IPS-NIHi11 (cell line): ENCODE results near the gene ADAMTS13.
A peak's percentile ranks its signal among the peaks of the same experiment; 100 is the strongest.
"Not testable (repeated sequence)": the region's sequence is repeated elsewhere in the genome, so short reads cannot be mapped to it uniquely, and the experiment has no call there.

Source experiments
- DNase-seq: peaks from one replicate; pipeline ENCODE4 v3.0.0; 2012; ENCODE audit warnings: mixed read lengths, low spot score

ADAMTS13 gene

DNA sequence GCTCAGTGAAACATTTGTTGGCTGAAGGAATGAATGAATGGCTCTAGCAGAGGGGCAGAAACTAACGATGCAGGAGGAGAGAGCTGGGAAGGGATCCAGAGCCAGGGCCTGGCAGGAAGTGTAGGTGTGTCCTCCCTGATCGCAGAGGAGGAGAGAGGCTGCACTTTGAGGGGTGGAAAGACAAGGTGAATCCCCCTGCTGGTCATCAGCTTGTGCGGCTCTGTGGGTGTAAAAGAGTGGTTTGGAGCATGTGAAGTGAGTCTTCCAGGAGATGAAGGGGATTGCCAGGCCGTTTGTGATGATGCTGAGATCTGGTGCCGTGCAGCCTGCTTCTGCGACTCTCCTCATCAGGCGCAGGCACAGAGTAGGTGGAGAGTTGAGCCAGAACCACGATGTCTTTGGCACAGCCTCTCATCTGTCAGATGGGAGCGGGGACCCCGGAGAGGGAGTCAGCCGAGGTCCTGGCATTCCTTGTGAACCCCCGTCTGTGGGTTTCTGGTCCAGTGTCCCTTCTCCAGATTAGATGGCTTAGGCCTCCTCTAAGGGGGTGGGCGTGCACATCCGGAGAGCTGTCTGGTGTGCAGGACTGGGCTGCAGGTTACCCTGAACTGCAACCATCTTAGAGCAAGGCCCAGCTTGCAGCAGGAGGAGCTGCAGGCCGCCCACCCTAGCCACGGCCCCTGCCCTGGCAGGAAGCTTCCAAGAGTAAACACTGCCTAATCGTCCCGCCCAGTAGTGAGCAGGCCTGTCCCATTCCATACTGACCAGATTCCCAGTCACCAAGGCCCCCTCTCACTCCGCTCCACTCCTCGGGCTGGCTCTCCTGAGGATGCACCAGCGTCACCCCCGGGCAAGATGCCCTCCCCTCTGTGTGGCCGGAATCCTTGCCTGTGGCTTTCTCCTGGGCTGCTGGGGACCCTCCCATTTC, at the start of gene ADAMTS13:
ADAMTS13 (plus strand) TSS at position 753 of the 928 bp plus-strand sequence; CDS start at position 830, 77 bp downstream.
- DNase-seq: no peak

GRCh38 chr9:133374612-133375115, 47.5 kb upstream of the ADAMTS13 start:
- DNase-seq: no peak

DNA sequence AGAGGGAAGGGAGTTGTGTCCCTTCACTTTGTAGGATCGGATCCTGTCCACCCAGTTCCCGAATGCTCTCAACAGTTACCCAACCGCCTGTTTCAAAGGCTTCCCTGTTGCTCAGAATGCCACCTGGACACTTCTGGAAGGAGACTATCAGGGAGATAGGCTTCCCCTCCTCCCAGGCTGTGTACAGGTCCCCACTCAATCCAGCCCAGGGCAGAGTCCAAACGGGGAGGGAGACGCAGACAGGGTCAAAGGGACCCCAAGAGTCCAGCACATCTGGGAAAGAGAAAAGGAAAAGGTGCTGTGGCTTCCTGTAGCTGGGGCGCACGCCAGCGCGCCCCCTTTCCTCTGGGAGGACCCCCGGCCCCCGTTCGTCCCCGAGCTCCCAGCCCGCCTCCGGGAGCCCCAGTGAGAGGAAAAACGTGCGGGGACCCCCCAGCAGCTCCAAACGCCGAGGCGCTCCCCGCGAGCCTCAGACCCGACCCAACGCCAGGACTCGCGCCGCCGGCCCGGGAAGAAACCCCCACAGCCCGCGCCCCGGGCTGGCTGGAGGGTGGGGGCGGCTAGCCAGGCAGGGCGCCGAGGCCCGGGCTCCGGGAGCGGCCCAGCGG, 46.9 kb upstream of the ADAMTS13 start:
- peak; percentile 72 for DNase-seq

DNA sequence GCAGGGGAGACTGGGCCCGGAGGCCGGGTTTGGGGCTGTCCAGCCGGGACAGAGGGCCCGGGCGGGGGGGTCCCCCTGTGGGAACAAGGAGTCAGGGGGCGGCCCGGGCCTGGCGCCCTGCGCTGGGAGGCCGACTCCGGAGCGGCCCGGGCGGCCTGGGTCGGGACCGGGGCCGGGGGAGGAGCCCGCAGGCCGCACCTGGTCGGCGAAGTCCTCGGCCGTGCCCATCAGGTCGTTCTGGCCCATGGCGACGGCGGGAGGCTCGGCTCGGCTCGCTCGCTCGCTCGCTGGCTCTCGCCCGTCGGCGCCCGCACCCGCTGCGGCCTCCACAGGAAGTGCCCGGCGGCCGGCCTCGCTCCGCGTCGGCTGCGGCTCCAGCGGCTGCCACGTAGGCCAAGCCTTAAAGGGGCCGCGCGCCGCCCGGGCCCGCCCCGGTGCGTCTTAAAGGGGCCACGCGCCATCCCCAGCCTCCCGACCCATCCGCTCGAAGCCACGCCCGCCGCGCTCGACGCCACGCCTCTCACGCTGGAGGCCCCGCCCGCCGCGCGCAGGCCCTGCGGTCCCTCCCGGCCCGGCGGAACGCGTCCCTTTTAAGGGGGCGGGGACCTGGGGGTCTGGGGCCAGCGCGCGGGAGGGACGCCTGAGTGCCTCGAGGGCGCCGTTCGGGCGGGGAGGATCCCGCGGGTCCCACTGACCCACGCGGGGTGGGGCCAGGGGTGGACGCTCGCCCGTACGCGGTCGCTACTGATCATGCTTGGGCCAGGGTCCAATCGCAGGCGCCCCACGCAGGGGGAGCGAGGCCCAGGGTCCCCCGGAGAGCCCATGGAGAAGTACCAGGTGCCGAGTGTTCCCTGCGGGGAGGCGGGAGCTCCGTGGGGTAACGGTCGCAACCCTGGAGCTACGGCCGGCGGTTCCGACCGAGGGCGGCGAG, 46.2 kb upstream of the ADAMTS13 start, which contains the start of the genes STKLD1 and SURF4:
STKLD1 (plus strand) TSS at position 643 of the 931 bp plus-strand sequence; CDS start at position 751, 108 bp downstream.
SURF4 (minus strand) TSS at position 337 of the 931 bp plus-strand sequence; CDS start at position 246, 91 bp downstream.
- DNase-seq: peak; percentile 100

DNA sequence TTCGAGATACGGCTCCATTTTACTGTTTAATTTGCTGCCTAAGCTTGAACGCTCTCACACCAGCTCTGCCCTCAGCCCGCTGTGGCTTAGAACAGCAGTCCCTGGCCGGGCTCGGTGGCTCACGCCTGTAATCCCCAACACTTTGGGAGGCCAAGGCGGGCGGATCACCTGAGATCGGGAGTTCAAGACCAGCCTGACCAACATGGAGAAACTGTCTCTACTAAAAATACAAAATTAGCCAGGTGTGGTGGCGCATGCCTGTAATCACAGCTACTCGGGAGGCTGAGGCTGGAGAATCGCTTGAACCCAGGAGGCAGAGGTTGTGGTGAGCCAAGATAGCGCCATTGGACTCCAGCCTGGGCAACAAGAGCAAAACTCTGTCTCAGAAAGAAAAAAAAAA, 44.9 kb upstream of the ADAMTS13 start:
- not testable (repeated sequence) for DNase-seq

GRCh38 chr9:133377721-133378216, 44.4 kb upstream of the ADAMTS13 start:
- DNase-seq: no peak

DNA sequence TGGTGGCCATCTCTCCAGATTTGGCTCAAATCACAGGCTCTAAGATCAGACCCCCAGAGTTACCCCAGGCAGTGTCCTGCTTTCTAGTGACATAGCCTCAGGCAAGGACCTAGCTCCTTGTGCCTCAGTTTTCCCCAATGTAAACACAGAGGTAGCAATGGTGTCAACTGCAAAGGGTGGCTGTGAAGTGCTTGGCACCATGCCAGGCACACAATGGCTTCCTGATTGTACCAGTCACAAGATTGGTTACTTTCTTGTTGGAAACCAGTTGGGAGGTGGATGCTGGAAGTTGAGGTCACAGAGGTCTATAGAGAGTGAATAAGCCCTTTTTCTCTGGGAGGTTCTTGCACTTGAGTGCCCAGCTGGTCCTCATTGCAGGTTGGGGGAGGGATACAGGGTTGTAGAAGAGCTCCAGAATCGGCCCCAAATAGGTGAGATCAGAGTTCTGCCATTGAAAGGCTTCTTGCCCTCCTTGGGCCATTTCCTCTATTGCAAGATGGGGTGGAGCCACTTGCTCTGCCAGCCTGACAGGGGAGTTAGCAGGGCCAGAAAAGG, 43.7 kb upstream of the ADAMTS13 start:
- no peak for DNase-seq

GRCh38 chr9:133379153-133380086, 42.7 kb upstream of the ADAMTS13 start:
- DNase-seq: no peak

DNA sequence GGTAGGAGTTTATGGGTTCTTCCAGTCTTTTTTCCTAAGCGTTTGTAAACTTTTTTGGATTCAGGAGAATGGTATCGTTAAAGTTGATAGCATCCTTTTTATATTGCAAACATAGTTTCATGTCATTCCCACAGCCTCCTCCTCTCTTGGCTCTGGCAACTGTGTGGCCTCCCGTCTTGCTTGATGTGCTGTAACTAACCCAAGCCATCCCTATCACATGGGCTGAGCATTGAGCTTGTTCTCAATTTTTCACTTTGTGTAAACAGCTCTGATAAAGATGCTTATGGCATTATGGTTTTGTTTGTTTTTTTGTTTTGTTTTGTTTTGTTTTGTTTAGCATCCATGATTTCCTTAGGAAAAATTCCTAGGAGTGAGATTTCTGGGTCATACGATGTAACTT, 41.4 kb upstream of the ADAMTS13 start:
- no peak for DNase-seq

- no peak for DNase-seq
These were observed 39.5 kb upstream of the ADAMTS13 start for GRCh38 chr9:133382507-133383141.

DNA sequence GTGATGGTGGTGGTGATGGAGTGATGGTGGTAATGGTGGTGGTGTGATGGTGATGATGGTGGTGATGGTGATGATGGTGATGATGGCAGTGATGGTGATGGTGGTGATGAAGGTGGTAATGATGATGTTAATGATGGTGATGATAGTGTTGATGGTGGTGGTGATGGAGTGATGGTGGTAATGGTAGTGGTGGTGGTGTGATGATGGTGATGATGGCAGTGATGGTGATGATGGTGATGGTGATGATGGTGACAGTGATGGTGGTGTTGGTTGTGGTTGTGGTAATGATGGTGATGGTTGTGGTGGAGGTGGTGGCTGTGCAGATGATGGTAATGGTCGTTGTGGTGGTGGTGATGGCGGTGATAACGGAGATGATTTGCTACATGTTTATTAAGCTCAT, 38.7 kb upstream of the ADAMTS13 start:
- DNase-seq: no peak

DNA sequence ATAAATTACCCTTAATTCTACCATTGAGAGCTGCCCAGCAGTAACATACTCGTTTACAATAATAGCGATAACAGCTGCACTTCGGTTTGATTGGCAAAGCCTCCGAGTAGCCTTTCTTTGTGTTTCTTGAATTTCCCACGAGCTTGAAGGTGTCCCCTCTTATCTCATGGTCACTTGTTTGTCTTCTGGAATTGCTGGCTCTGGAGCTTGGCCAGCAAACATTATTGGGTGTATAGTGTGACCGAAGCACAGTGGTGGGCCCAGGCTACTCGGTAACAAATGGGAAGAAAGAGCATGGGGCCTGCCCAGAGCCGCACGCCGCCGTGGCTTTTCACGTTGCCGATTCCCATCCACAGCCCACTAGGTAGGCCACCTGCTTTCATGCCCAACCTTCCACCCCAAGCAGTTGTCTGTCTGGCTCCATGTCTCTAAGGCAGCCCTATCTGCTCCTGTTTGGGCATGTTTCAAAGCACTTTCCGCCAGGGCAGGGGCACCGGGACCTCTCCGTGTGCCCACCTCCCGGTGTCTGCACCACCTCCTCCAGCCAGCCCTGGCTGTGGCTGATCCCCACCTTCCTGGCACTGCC, 37.3 kb upstream of the ADAMTS13 start:
- no peak for DNase-seq

- no peak for DNase-seq
These were observed 36.7 kb upstream of the ADAMTS13 start for GRCh38 chr9:133385452-133385851.

- no peak for DNase-seq
These were observed 35.8 kb upstream of the ADAMTS13 start for GRCh38 chr9:133386338-133386737.

GRCh38 chr9:133387680-133388079, 34.5 kb upstream of the ADAMTS13 start:
- no peak for DNase-seq

DNA sequence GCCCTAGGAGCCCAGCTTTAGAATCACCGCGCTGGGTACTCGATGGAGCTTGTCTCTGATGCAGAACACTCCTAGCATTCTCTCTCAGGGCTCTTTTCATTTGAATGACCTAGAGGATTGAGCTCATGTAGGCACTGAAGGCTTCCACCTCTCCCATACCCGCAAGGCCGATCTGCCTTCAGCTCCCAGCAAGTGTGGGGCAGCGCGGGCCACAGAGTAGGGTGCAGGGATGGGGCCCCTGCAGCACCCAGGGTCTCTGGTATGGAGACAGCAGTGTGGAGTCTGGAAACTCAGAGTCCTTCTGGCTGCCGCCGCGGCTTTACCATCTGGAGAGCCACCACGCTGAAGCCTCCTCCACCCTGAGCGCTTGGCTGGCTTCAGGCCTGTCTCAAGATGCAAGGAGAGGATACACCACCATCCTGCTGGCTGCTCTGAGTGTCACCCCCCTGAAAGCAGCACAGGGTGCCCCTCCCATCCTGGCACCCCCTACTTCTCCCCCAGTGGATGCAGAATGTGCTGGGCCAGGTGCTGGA, 33.1 kb upstream of the ADAMTS13 start:
- no peak for DNase-seq

DNA sequence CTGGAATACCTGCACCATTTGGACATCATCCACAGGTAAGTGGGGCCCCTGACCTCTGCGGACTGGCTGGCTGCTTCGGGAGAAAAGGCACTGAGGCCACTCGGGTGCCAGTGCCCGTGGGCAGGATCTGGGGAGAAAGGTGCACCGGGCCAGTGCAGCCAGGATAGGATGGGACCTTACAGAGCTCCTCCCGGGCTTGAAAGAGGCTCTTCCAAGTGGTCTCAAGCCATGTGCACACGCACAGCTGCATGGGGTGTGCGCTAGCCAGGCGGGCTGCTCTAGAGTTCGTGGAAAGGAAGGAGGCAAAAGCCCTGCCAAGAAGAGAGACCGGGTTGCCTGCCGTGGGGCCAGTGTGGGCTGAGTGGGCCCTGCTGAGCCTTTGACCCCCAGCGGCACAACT, 32.6 kb upstream of the ADAMTS13 start:
- DNase-seq: no peak

GRCh38 chr9:133390713-133391112, 31.5 kb upstream of the ADAMTS13 start:
- DNase-seq: no peak

GRCh38 chr9:133391449-133391848, 30.7 kb upstream of the ADAMTS13 start:
- DNase-seq: not testable (repeated sequence)
